ENCODE data around the gene BIRC5.

- TF ChIP-seq EZH2phosphoT487 (IDR thresholded peaks at IDR 0.05; ENCODE audit: borderline replicate concordance) (no peak), CTCF (conservative IDR thresholded peaks at IDR 0.05; ENCODE audit: low read length) (no peak)
Observed at GRCh38 chr17:78272181-78272913, 58.3 kb downstream of the BIRC5 start.
